ENCODE data around the gene CTDSP1. TPM values are rescaled to one million over a fixed set of nuclear protein-coding genes. Genes with fewer than 3 reads are reported as not detected.

CTDSP1 gene
- total RNA-seq (2014; rRNA removed; shearing (Covaris generic)): 45.7 and 46.0 TPM in 2 replicates

- H3K4me1 ChIP-seq (replicated peaks): peaks cover 31% of the 10 kb centered on the region
- H3K27ac ChIP-seq: peak within 1 kb of the TSS; percentile 92
- peak; percentile 93 to 96 for DNase-seq (ENCODE audit: low read depth in 1 of 2, low spot score in 2 of 2)
- H3K4me3 ChIP-seq: peak within 1 kb of the TSS; percentile 86
- H3K36me3 ChIP-seq: peaks cover 37% of the 10 kb centered on the region
- H3K27me3 ChIP-seq (replicated peaks): no peaks in the 10 kb centered on the region
- H3K9me3 ChIP-seq (replicated peaks): no peaks in the 10 kb centered on the region
These were observed at the start of gene CTDSP1 for GRCh38 chr2:218399391-218400166. TSS of gene CTDSP1 (plus strand) at chr2:218399868. CDS start at chr2:218400091, 223 bp downstream.

GRCh38 chr2:218354045-218354444 lies 45.6 kb upstream of the CTDSP1 start:
- no peak for DNase-seq (ENCODE audit: low read depth in 1 of 2, low spot score in 2 of 2)
- Histone ChIP-seq H3K27me3 (replicated peaks) (no peaks in the 10 kb centered on the region), H3K36me3 (no peaks in the 10 kb centered on the region), H3K4me1 (replicated peaks) (no peaks in the 10 kb centered on the region), H3K4me3 (no peak overlapping the region), H3K27ac (no peak overlapping the region), H3K9me3 (replicated peaks) (no peaks in the 10 kb centered on the region; the same call in 1 of the 2 replicates)

GRCh38 chr2:218354850-218355443 lies 44.7 kb upstream of the CTDSP1 start:
- no peak for DNase-seq (ENCODE audit: low read depth in 1 of 2, low spot score in 2 of 2)
- no peaks in the 10 kb centered on the region for H3K36me3 ChIP-seq
- no peaks in the 10 kb centered on the region; the same call in 1 of the 2 replicates for H3K9me3 ChIP-seq (replicated peaks)

GRCh38 chr2:218357236-218358177 lies 42.2 kb upstream of the CTDSP1 start:
- H3K4me1 ChIP-seq (replicated peaks): no peaks in the 10 kb centered on the region

More at GRCh38 chr2:218354850-218355443, 44.7 kb upstream of the CTDSP1 start:
- no peaks in the 10 kb centered on the region for H3K4me1 ChIP-seq (replicated peaks)
- no peaks in the 10 kb centered on the region for H3K27me3 ChIP-seq (replicated peaks)
- H3K4me3 ChIP-seq: no peak overlapping the region
- no peak overlapping the region for H3K27ac ChIP-seq

GRCh38 chr2:218360453-218360852 lies 39.2 kb upstream of the CTDSP1 start:
- DNase-seq (ENCODE audit: low read depth in 1 of 2, low spot score in 2 of 2): no peak
- Histone ChIP-seq H3K4me3 (no peak overlapping the region), H3K27ac (no peak overlapping the region)

More at GRCh38 chr2:218357236-218358177, 42.2 kb upstream of the CTDSP1 start:
- Histone ChIP-seq H3K27ac (no peak overlapping the region), H3K36me3 (no peaks in the 10 kb centered on the region), H3K4me3 (no peak overlapping the region), H3K27me3 (replicated peaks) (no peaks in the 10 kb centered on the region), H3K9me3 (replicated peaks) (no peaks in the 10 kb centered on the region)
- no peak for DNase-seq (ENCODE audit: low read depth in 1 of 2, low spot score in 2 of 2)

GRCh38 chr2:218362606-218363005 lies 37.1 kb upstream of the CTDSP1 start:
- peaks cover 4% of the 10 kb centered on the region for H3K9me3 ChIP-seq (replicated peaks)
- no peaks in the 10 kb centered on the region for H3K27me3 ChIP-seq (replicated peaks)
- no peak for DNase-seq (ENCODE audit: low read depth in 1 of 2, low spot score in 2 of 2)
- H3K4me3 ChIP-seq: no peak overlapping the region
- no peaks in the 10 kb centered on the region for H3K36me3 ChIP-seq
- no peak overlapping the region for H3K27ac ChIP-seq
- peaks cover 2% of the 10 kb centered on the region; the same call in 1 of the 2 replicates for H3K4me1 ChIP-seq (replicated peaks)

More at GRCh38 chr2:218360453-218360852, 39.2 kb upstream of the CTDSP1 start:
- Histone ChIP-seq H3K36me3 (no peaks in the 10 kb centered on the region), H3K9me3 (replicated peaks) (no peaks in the 10 kb centered on the region), H3K27me3 (replicated peaks) (no peaks in the 10 kb centered on the region), H3K4me1 (replicated peaks) (no peaks in the 10 kb centered on the region)

GRCh38 chr2:218363736-218364135 lies 35.9 kb upstream of the CTDSP1 start:
- H3K4me1 ChIP-seq (replicated peaks): peaks cover 6% of the 10 kb centered on the region; the same call in 1 of the 2 replicates
- H3K27ac ChIP-seq: no peak overlapping the region
- H3K27me3 ChIP-seq (replicated peaks): 0 out of 2 replicates have a peak, but pooled peaks cover 2% of the 10 kb centered on the region
- no peak overlapping the region for H3K4me3 ChIP-seq
- H3K9me3 ChIP-seq (replicated peaks): peaks cover 9% of the 10 kb centered on the region
- no peaks in the 10 kb centered on the region for H3K36me3 ChIP-seq
- no peak for DNase-seq (ENCODE audit: low read depth in 1 of 2, low spot score in 2 of 2)

- H3K4me3 ChIP-seq: no peak overlapping the region
- DNase-seq (ENCODE audit: low read depth in 1 of 2, low spot score in 2 of 2): no peak
- peaks cover 9% of the 10 kb centered on the region for H3K9me3 ChIP-seq (replicated peaks)
- no peaks in the 10 kb centered on the region for H3K36me3 ChIP-seq
- peaks cover 6% of the 10 kb centered on the region; the same call in 1 of the 2 replicates for H3K4me1 ChIP-seq (replicated peaks)
- H3K27ac ChIP-seq: no peak overlapping the region
- 0 out of 2 replicates have a peak, but pooled peaks cover 2% of the 10 kb centered on the region for H3K27me3 ChIP-seq (replicated peaks)
These were observed 35.5 kb upstream of the CTDSP1 start for GRCh38 chr2:218364196-218364595.

- Histone ChIP-seq H3K4me1 (replicated peaks) (peaks cover 6% of the 10 kb centered on the region; the same call in 1 of the 2 replicates), H3K4me3 (no peak overlapping the region), H3K36me3 (no peaks in the 10 kb centered on the region), H3K9me3 (replicated peaks) (peaks cover 9% of the 10 kb centered on the region), H3K27ac (no peak overlapping the region), H3K27me3 (replicated peaks) (0 out of 2 replicates have a peak, but pooled peaks cover 2% of the 10 kb centered on the region)
- no peak for DNase-seq (ENCODE audit: low read depth in 1 of 2, low spot score in 2 of 2)
These were observed 32.9 kb upstream of the CTDSP1 start for GRCh38 chr2:218366621-218367414.

- peak; percentile 23 to 63 for DNase-seq (ENCODE audit: low read depth in 1 of 2, low spot score in 2 of 2)
These were observed 32.1 kb upstream of the CTDSP1 start for GRCh38 chr2:218367415-218368149.

GRCh38 chr2:218368150-218368528 lies 31.5 kb upstream of the CTDSP1 start:
- Histone ChIP-seq H3K36me3 (no peaks in the 10 kb centered on the region), H3K4me1 (replicated peaks) (peaks cover 6% of the 10 kb centered on the region; the same call in 1 of the 2 replicates), H3K9me3 (replicated peaks) (peaks cover 9% of the 10 kb centered on the region), H3K4me3 (peak overlapping the region; percentile 35), H3K27ac (no peak overlapping the region), H3K27me3 (replicated peaks) (0 out of 2 replicates have a peak, but pooled peaks cover 2% of the 10 kb centered on the region)
- no peak for DNase-seq (ENCODE audit: low read depth in 1 of 2, low spot score in 2 of 2)

More at GRCh38 chr2:218367415-218368149, 32.1 kb upstream of the CTDSP1 start:
- no peak overlapping the region for H3K27ac ChIP-seq
- H3K9me3 ChIP-seq (replicated peaks): peaks cover 9% of the 10 kb centered on the region
- H3K27me3 ChIP-seq (replicated peaks): 0 out of 2 replicates have a peak, but pooled peaks cover 2% of the 10 kb centered on the region
- peak overlapping the region; percentile 35 for H3K4me3 ChIP-seq
- peaks cover 6% of the 10 kb centered on the region; the same call in 1 of the 2 replicates for H3K4me1 ChIP-seq (replicated peaks)
- H3K36me3 ChIP-seq: no peaks in the 10 kb centered on the region

GRCh38 chr2:218368621-218369153 lies 31.0 kb upstream of the CTDSP1 start:
- Histone ChIP-seq H3K27ac (no peak overlapping the region), H3K4me1 (replicated peaks) (peaks cover 6% of the 10 kb centered on the region; the same call in 1 of the 2 replicates), H3K36me3 (no peaks in the 10 kb centered on the region), H3K4me3 (no peak overlapping the region), H3K9me3 (replicated peaks) (peaks cover 9% of the 10 kb centered on the region), H3K27me3 (replicated peaks) (0 out of 2 replicates have a peak, but pooled peaks cover 2% of the 10 kb centered on the region)
- no peak for DNase-seq (ENCODE audit: low read depth in 1 of 2, low spot score in 2 of 2)

All from SJSA1 (cell line).